SK-N-SH (cell line): ENCODE results near the gene ACYP2. TPM values are rescaled to one million over a fixed set of nuclear protein-coding genes. Genes with fewer than 3 reads are reported as not detected.

Source experiments
- CTCF ChIA-PET: fragments of 300-600, 350-600 bp; formaldehyde crosslinking; extraction: SDS; loops from one replicate; lab custom pipeline; 2021; lab: Yijun Ruan, JAX
- POLR2A ChIA-PET: fragments of 350-600 bp; sonication (Branson Sonifier 250); formaldehyde crosslinking; extraction: SDS; loops from one replicate; lab custom pipeline; 2020; ENCODE audit warnings: antibody characterized with exemption, inconsistent platforms; lab: Yijun Ruan, JAX
- DNase-seq: peaks from one replicate; pipeline ENCODE4 v3.0.0; 2012
- H2AFZ ChIP-seq: fragments of 200-600 bp; sonication (generic); 2 replicates; pipeline ENCODE4 v1.8.1; 2016; ENCODE audit warnings: antibody characterized with exemption, mild to moderate bottlenecking, low read depth
- H3F3A ChIP-seq: fragments of 200-600 bp; sonication (generic); replicated peaks from 2 replicates; pipeline ENCODE3; 2016; ENCODE audit warnings: antibody characterized with exemption, mild to moderate bottlenecking; ENCODE audit not compliant: insufficient read depth
- H3K27ac ChIP-seq, 2 experiments: fragments of 200-500 bp in 1 of 2; fragments of 200-600 bp in 1 of 2; sonication (Bioruptor generic) in 1 of 2; sonication (generic), shearing (Covaris generic) in 1 of 2; 2 replicates each; pipeline versions ENCODE4 v1.5.1 to v1.6.1; 2014 to 2016; ENCODE audit warnings: low read depth in 2 of 2, inconsistent platforms in 1 of 2, low read length in 1 of 2, mild to moderate bottlenecking in 1 of 2, mixed read lengths in 1 of 2
- H3K27me3 ChIP-seq: fragments of 200-600 bp; sonication (generic), shearing (Covaris generic); 2 replicates; pipeline ENCODE4 v1.6.1; 2016; ENCODE audit warnings: mixed run types; ENCODE audit not compliant: insufficient read depth
- H3K36me3 ChIP-seq, 2 experiments: fragments of 200-500 bp in 1 of 2; fragments of 200-600 bp in 1 of 2; sonication (Bioruptor generic) in 1 of 2; sonication (generic) in 1 of 2; replicated peaks in 1 of 2; 2 replicates each; pipeline versions ENCODE3 to v1.5.1; 2014 to 2016; ENCODE audit warnings: low read length in 1 of 2, mild to moderate bottlenecking in 1 of 2; ENCODE audit not compliant: insufficient read depth in 2 of 2, control insufficient read depth in 1 of 2
- H3K4me1 ChIP-seq, 2 experiments: fragments of 200-500 bp in 1 of 2; fragments of 200-600 bp in 1 of 2; sonication (Bioruptor generic) in 1 of 2; sonication (generic), shearing (Covaris generic) in 1 of 2; 2 replicates each; pipeline versions ENCODE4 v1.5.1 to v1.6.1; 2014 to 2016; ENCODE audit warnings: low read depth in 1 of 2, low read length in 1 of 2, mixed run types in 1 of 2; ENCODE audit not compliant: insufficient read depth in 2 of 2, control insufficient read depth in 1 of 2
- H3K4me2 ChIP-seq: fragments of 200-600 bp; sonication (generic), shearing (Covaris generic); 2 replicates; pipeline ENCODE4 v1.6.1; 2017; ENCODE audit warnings: mixed run types
- H3K4me3 ChIP-seq, 2 experiments: fragments of 200-500 bp in 1 of 2; fragments of 200-600 bp in 1 of 2; sonication (Bioruptor generic) in 1 of 2; sonication (generic), shearing (Covaris generic) in 1 of 2; 2 replicates each; pipeline versions ENCODE4 v1.5.1 to v1.8.1; 2014 to 2016; ENCODE audit warnings: low read depth in 2 of 2, inconsistent platforms in 1 of 2, low read length in 1 of 2, mild to moderate bottlenecking in 1 of 2, mixed read lengths in 1 of 2, moderate library complexity in 1 of 2
- H3K79me2 ChIP-seq: fragments of 200-600 bp; sonication (generic); 2 replicates; pipeline ENCODE4 v1.8.1; 2017; ENCODE audit warnings: mild to moderate bottlenecking; ENCODE audit not compliant: insufficient read depth
- H3K9ac ChIP-seq: fragments of 200-600 bp; sonication (generic); 2 replicates; pipeline ENCODE4 v1.6.1; 2017; ENCODE audit warnings: mixed run types
- H3K9me2 ChIP-seq: fragments of 200-600 bp; sonication (generic); 2 replicates; pipeline ENCODE4 v1.6.1; 2017; ENCODE audit warnings: mixed run types
- H3K9me3 ChIP-seq: fragments of 200-600 bp; sonication (generic); 2 replicates; pipeline ENCODE4 v1.6.1; 2017; ENCODE audit warnings: mixed run types, mild to moderate bottlenecking, moderate library complexity
- H4K20me1 ChIP-seq: fragments of 200-600 bp; sonication (generic); 2 replicates; pipeline ENCODE4 v1.6.1; 2017; ENCODE audit warnings: mild to moderate bottlenecking, mixed run types; ENCODE audit not compliant: insufficient read depth
- CTCF ChIP-seq: fragments of 200-600 bp; sonication (generic); IDR thresholded peaks from 2 replicates; pipeline ENCODE4 v1.6.1; 2017; ENCODE audit warnings: antibody characterized with exemption, mild to moderate bottlenecking, moderate library complexity
- EZH2phosphoT487 ChIP-seq: fragments of 200-600 bp; sonication (generic); IDR thresholded peaks from 2 replicates; pipeline ENCODE4 v1.6.1; 2017; ENCODE audit warnings: low read depth, mixed run types, mild to moderate bottlenecking, antibody characterized with exemption, moderate library complexity, borderline replicate concordance
- FOSL2 ChIP-seq: IDR thresholded peaks from 2 replicates; pipeline ENCODE4 v1.4.0; 2012; ENCODE audit warnings: low read depth, mild to moderate bottlenecking, moderate library complexity, borderline replicate concordance
- FOXJ3 ChIP-seq: sonication (generic); formaldehyde crosslinking; IDR thresholded peaks from 2 replicates; pipeline ENCODE4 v1.5.1; 2020; ENCODE audit warnings: mild to moderate bottlenecking, missing genetic modification reagents
- FOXM1 ChIP-seq: IDR thresholded peaks from 2 replicates; pipeline ENCODE4 v1.4.0; 2012; ENCODE audit warnings: low read depth, mild to moderate bottlenecking
- GABPA ChIP-seq: IDR thresholded peaks from 2 replicates; pipeline ENCODE4 v1.4.0; 2012; ENCODE audit warnings: low read depth, mild to moderate bottlenecking
- MAX ChIP-seq: IDR thresholded peaks from 2 replicates; pipeline ENCODE4 v1.4.0; 2012; ENCODE audit warnings: low read depth
- MXI1 ChIP-seq: IDR thresholded peaks from 2 replicates; pipeline ENCODE4 v1.6.1; 2012; ENCODE audit warnings: mild to moderate bottlenecking, low read depth, low read length, improper control_type of control experiment
- NRF1 ChIP-seq: IDR thresholded peaks from 2 replicates; pipeline ENCODE4 v1.6.1; 2012; ENCODE audit warnings: low read depth, mild to moderate bottlenecking, low read length
- PBX3 ChIP-seq: IDR thresholded peaks from 2 replicates; pipeline ENCODE4; 2012
- POLR2AphosphoS5 ChIP-seq: IDR thresholded peaks from 2 replicates; pipeline ENCODE4 v1.6.1; 2012; ENCODE audit warnings: low read depth, low read length
- REST ChIP-seq: IDR thresholded peaks from 2 replicates; pipeline ENCODE4 v1.6.1; 2012; ENCODE audit warnings: mild to moderate bottlenecking, low read depth, low read length, moderate library complexity
- RFX5 ChIP-seq: IDR thresholded peaks from 2 replicates; pipeline ENCODE4 v1.6.1; 2012; ENCODE audit warnings: mild to moderate bottlenecking, improper control_type of control experiment, low read length
- TAF1 ChIP-seq: IDR thresholded peaks from 2 replicates; pipeline ENCODE4 v1.6.1; 2012; ENCODE audit warnings: low read depth, mild to moderate bottlenecking, low read length, moderate library complexity, borderline replicate concordance
- TCF12 ChIP-seq: IDR thresholded peaks from 2 replicates; pipeline ENCODE4 v1.4.0; 2012
- TEAD4 ChIP-seq: IDR thresholded peaks from 2 replicates; pipeline ENCODE4 v1.4.0; 2012; ENCODE audit warnings: mild to moderate bottlenecking, borderline replicate concordance; ENCODE audit not compliant: insufficient read depth
- USF1 ChIP-seq: IDR thresholded peaks from 2 replicates; pipeline ENCODE4 v1.4.0; 2012; ENCODE audit warnings: low read depth, borderline replicate concordance
- USF2 ChIP-seq: fragments of 150-350 bp; IDR thresholded peaks from 2 replicates; pipeline ENCODE4 v1.6.1; 2017; ENCODE audit warnings: antibody characterized with exemption, low read length, low read depth, borderline replicate concordance
- YY1 ChIP-seq: IDR thresholded peaks from 2 replicates; pipeline ENCODE4 v1.4.0; 2012; ENCODE audit warnings: low read depth, mild to moderate bottlenecking
- ZBTB33 ChIP-seq: IDR thresholded peaks from 2 replicates; pipeline ENCODE4 v1.4.0; 2012; ENCODE audit warnings: low read depth, borderline replicate concordance
- WGBS: methylation state at CpG from one replicate; pipeline ENCODE4 v1.1.6; 2017; ENCODE audit warnings: low lambda C conversion rate; 5-methylcytosine and 5-hydroxymethylcytosine counted together
- polyA plus RNA-seq, 3 experiments: library from polyadenylated mRNA; depleted of rRNA; stranded (reverse); fragments of >200 nt; gene quantifications; 2 replicates each; pipeline ENCODE4 v1.2.3, GENCODE V29; 2012

The ACYP2 gene
- polyA plus RNA-seq, 1 of the 3 experiments (the other 2 are of a cell fraction): 8.8 TPM

- TF ChIP-seq FOXJ3 (CRISPR knock-in tag) (no peak), PBX3 (no peak)
- TF ChIP-seq, all 33 proteins: peak for 0
Measured at GRCh38 chr2:54122171-54122935, 6.9 kb downstream of the ACYP2 start (continued).

- Histone ChIP-seq H3K4me2 (no peak overlapping the region), H3K79me2 (no peaks in the 10 kb centered on the region), H3K4me3 (no peak overlapping the region), H3K9me2 (no peaks in the 10 kb centered on the region), H3K36me3 (no peaks in the 10 kb centered on the region), H3K9me3 (no peaks in the 10 kb centered on the region), H3K4me1 (peaks cover 0 to 8% of the 10 kb centered on the region in 2 experiments; a peak in 1 of 4 replicates), H3F3A (no peaks in the 10 kb centered on the region), H3K27ac (peak overlapping the region; percentile 45 to 62; a peak in 3 of 4 replicates), H2AFZ (no peak overlapping the region), H3K27me3 (no peaks in the 10 kb centered on the region), H3K9ac (no peak overlapping the region), H4K20me1 (no peaks in the 10 kb centered on the region)
- 61% methylated on average over 4 of the region's 4 CpGs for WGBS
- CTCF ChIA-PET: no interaction called here
- POLR2A ChIA-PET: no interaction called here
- DNase-seq: no peak
- TF ChIP-seq USF1 (no peak), YY1 (no peak), MXI1 (no peak), EZH2phosphoT487 (no peak), NRF1 (no peak), FOXM1 (no peak), RFX5 (no peak), GABPA (no peak), USF2 (no peak), REST (no peak), CTCF (no peak), TCF12 (0 out of 2 replicates have a peak, but pooled peaks have one; percentile 12), FOSL2 (peak; percentile 65; the same call in 1 of the 2 replicates), ZBTB33 (no peak), TAF1 (no peak), MAX (no peak), TEAD4 (no peak), POLR2AphosphoS5 (no peak)
Measured at GRCh38 chr2:54122939-54123338, 7.5 kb downstream of the ACYP2 start.
